D721Med (cell line): ENCODE results near the gene HSPB6.

ENCODE experiments used
- DNase-seq: peaks from one replicate; pipeline ENCODE4 v3.0.0; 2011; ENCODE audit warnings: low spot score; ENCODE audit not compliant: insufficient read length
- FAIRE-seq: peaks from 2 replicates; lab custom pipeline; 2011; peaks lifted over from hg19 to GRCh38; lab: Jason Lieb, UNC
- TF ChIP-seq, protein P1 (sequence below): IDR thresholded peaks from 2 replicates; pipeline ENCODE4 v1.5.1; 2012; ENCODE audit warnings: mild to moderate bottlenecking, control low read depth; ENCODE audit not compliant: insufficient read depth; ENCODE audit errors: missing control alignments

HSPB6 gene

GRCh38 chr19:35734273-35734672 is 22.6 kb downstream of the HSPB6 start:
- DNase-seq (no peak), FAIRE-seq (no peak)
- TF ChIP-seq, protein P1, sequence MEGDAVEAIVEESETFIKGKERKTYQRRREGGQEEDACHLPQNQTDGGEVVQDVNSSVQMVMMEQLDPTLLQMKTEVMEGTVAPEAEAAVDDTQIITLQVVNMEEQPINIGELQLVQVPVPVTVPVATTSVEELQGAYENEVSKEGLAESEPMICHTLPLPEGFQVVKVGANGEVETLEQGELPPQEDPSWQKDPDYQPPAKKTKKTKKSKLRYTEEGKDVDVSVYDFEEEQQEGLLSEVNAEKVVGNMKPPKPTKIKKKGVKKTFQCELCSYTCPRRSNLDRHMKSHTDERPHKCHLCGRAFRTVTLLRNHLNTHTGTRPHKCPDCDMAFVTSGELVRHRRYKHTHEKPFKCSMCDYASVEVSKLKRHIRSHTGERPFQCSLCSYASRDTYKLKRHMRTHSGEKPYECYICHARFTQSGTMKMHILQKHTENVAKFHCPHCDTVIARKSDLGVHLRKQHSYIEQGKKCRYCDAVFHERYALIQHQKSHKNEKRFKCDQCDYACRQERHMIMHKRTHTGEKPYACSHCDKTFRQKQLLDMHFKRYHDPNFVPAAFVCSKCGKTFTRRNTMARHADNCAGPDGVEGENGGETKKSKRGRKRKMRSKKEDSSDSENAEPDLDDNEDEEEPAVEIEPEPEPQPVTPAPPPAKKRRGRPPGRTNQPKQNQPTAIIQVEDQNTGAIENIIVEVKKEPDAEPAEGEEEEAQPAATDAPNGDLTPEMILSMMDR = no peak

DNA sequence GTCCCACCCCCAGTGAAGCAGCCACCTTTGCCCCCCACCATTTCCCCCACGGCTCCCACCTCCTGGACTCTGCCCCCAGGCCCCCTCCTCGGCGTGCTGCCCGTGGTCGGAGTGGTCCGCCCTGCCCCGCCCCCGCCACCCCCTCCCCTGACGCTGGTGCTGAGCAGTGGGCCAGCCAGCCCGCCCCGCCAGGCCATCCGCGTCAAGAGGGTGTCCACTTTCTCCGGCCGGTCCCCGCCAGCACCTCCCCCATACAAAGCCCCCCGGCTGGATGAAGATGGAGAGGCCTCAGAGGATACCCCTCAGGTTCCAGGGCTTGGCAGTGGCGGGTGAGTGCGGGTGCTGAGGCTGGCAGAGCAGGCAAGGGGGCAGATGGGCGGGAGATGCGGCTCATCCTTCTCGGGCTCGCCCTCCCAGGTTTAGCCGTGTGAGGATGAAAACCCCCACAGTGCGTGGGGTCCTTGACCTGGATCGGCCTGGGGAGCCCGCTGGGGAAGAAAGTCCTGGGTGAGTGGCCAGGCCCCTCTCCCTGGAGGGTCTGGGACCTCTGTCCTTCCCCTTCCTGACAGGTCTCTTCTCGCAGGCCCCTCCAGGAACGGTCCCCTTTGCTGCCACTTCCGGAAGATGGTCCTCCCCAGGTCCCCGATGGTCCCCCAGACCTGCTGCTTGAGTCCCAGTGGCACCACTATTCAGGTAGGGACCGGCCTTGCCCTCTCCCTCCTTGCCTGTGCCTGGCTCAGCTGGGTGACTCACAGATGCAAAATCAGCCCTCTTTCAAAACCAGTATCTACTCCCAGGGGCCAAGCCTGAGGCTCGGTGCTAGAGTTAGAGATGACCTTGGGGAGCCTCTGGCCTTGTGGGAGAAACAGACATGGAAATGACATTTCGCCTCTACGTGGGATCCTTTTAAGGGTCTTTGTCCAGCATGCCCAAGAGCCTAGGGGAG is 23.4 kb downstream of the HSPB6 start:
- FAIRE-seq = no peak
- TF ChIP-seq, protein P1 = no peak
- DNase-seq = no peak

DNA sequence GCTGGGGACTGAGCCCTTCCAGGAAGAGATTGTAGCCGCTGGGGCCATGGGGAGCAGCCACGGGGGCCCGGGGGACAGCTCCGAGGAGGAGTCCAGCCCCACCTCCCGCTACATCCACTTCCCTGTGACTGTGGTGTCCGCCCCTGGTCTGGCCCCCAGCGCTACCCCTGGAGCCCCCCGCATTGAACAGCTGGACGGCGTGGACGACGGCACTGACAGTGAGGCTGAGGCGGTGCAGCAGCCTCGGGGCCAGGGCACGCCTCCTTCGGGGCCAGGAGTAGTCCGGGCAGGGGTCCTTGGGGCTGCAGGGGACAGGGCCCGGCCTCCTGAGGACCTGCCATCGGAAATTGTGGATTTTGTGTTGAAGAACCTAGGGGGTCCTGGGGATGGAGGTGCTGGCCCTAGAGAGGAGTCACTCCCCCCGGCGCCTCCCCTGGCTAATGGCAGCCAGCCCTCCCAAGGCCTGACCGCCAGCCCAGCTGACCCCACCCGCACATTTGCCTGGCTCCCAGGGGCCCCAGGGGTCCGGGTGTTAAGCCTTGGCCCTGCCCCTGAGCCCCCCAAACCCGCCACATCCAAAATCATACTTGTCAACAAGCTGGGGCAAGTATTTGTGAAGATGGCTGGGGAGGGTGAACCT is 24.2 kb downstream of the HSPB6 start:
- FAIRE-seq = no peak
- TF ChIP-seq, protein P1 = no peak
- DNase-seq = peak; percentile 20

- TF ChIP-seq, protein P1 = no peak
- no peak for FAIRE-seq
- DNase-seq = peak; percentile 15
Observed at GRCh38 chr19:35731779-35732405, 24.9 kb downstream of the HSPB6 start.

- DNase-seq = peak; percentile 12
- FAIRE-seq = no peak
- TF ChIP-seq, protein P1 = no peak
Observed at GRCh38 chr19:35731353-35731752, 25.5 kb downstream of the HSPB6 start.

DNA sequence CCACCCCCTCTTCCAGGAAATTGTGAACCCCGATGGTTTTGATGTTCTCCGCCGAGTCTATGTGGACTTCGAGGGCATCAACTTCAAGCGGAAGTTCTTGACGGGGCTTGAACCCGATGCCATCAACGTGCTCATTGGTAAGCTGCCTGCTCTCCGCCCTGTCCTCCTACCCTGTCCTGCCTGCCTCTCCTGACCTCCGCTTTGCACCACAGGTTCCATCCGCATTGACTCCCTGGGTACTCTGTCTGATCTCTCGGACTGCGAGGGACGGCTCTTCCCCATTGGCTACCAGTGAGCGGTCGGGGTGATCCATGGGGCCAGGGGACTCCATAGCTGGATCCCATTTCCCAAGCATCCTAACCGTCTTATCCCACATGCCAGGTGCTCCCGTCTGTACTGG is 26.5 kb downstream of the HSPB6 start:
- DNase-seq (no peak), FAIRE-seq (no peak)
- TF ChIP-seq, protein P1 = no peak
